CD4-positive, alpha-beta T cell treated with Interleukin-17A for 4 hours (primary cell): ENCODE measurements around the gene VIPR2.
"Not testable (repeated sequence)": the region's sequence is repeated elsewhere in the genome, so short reads cannot be mapped to it uniquely, and the experiment has no call there.

Experiments
- DNase-seq: peaks from one replicate; pipeline ENCODE4 v3.0.0-alpha.2; 2020; ENCODE audit warnings: mixed read lengths

The VIPR2 gene

GRCh38 chr7:159102681-159103381, 41.8 kb downstream of the VIPR2 start:
- no peak for DNase-seq

- DNase-seq = not testable (repeated sequence)
These were observed 43.0 kb downstream of the VIPR2 start for GRCh38 chr7:159101661-159102091.

- not testable (repeated sequence) for DNase-seq
These were observed 43.6 kb downstream of the VIPR2 start for GRCh38 chr7:159101083-159101395.

GRCh38 chr7:159100281-159101082, 44.2 kb downstream of the VIPR2 start:
- DNase-seq = not testable (repeated sequence)

GRCh38 chr7:159099711-159100231, 44.9 kb downstream of the VIPR2 start:
- DNase-seq = no peak

GRCh38 chr7:159098811-159099655, 45.6 kb downstream of the VIPR2 start:
- DNase-seq = no peak

GRCh38 chr7:159098424-159098786, 46.3 kb downstream of the VIPR2 start:
- DNase-seq = no peak

- DNase-seq = no peak
These were observed 46.8 kb downstream of the VIPR2 start for GRCh38 chr7:159097661-159098423.

GRCh38 chr7:159096736-159097581, 47.7 kb downstream of the VIPR2 start:
- DNase-seq = no peak

GRCh38 chr7:159095979-159096411, 48.7 kb downstream of the VIPR2 start:
- DNase-seq = no peak

- DNase-seq = no peak
These were observed 49.5 kb downstream of the VIPR2 start for GRCh38 chr7:159094919-159095915.

- DNase-seq = peak; percentile 32
These were observed 50.5 kb downstream of the VIPR2 start for GRCh38 chr7:159094023-159094740.

GRCh38 chr7:159093351-159093971, 51.2 kb downstream of the VIPR2 start:
- DNase-seq = no peak

GRCh38 chr7:159092701-159093121, 52.0 kb downstream of the VIPR2 start:
- DNase-seq = no peak

GRCh38 chr7:159091480-159092475, 52.9 kb downstream of the VIPR2 start:
- no peak for DNase-seq

- no peak for DNase-seq
These were observed 53.6 kb downstream of the VIPR2 start for GRCh38 chr7:159091041-159091440.
